ENCODE data around the gene CCDC120. TPM values are rescaled to one million over a fixed set of nuclear protein-coding genes. Genes with fewer than 3 reads are reported as not detected.
A peak's percentile ranks its signal among the peaks of the same experiment; 100 is the strongest.

Gene CCDC120
- polyA plus RNA-seq, 4 donors: 5.7 to 26.8 (median 14.4) TPM

DNA sequence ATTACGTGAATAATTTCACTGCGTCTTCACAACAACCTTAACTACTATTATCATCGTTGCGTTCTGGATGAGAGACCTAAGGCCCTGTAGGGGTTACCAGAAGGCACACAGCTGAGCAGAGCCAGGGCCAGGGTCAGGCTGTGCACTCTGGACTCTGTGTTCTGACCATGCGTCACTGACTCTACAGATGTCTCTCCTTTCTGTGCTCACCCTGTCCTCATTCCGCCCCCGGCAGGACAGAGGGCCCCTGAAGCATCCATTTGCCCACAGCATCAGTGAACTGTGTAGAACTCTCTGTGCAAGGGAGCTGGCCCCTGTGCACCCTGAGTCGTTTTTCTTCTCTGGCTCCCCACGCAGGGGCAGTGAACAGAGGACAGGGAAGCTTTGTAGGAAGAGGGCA, 43.4 kb downstream of the CCDC120 start:
- Histone ChIP-seq H3K27ac (ENCODE audit: low read depth in 1 of 3, low read length in 2 of 3) (no peak overlapping the region), H3K9me3 (ENCODE audit: control insufficient read depth in 2 of 2, insufficient read depth in 1 of 2, low read depth in 1 of 2, low read length in 1 of 2) (no peaks in the 10 kb centered on the region), H3K4me1 (ENCODE audit: control insufficient read depth in 3 of 3, insufficient read depth in 2 of 3, low read depth in 1 of 3, low read length in 2 of 3) (no peaks in the 10 kb centered on the region), H3K4me3 (ENCODE audit: low read depth in 1 of 3, low read length in 3 of 3) (no peak overlapping the region), H3K36me3 (ENCODE audit: control insufficient read depth in 3 of 3, insufficient read depth in 2 of 3, low read depth in 1 of 3, low read length in 3 of 3) (peaks cover 0 to 13% (median 0%) of the 10 kb centered on the region in 3 donors), H3K27me3 (ENCODE audit: control insufficient read depth in 3 of 3, insufficient read depth in 3 of 3, low read length in 3 of 3) (no peaks in the 10 kb centered on the region)
- FAIRE-seq: no peak
- WGBS, 3 donors: 74 to 79% (median 76%) methylated on average over 8 to 9 of the region's 9 CpGs
- DNase-seq: no peak

- Histone ChIP-seq H3K9me3 (ENCODE audit: control insufficient read depth in 2 of 2, insufficient read depth in 1 of 2, low read depth in 1 of 2, low read length in 1 of 2) (no peaks in the 10 kb centered on the region), H3K27ac (ENCODE audit: low read depth in 1 of 3, low read length in 2 of 3) (no peak overlapping the region), H3K36me3 (ENCODE audit: control insufficient read depth in 3 of 3, insufficient read depth in 2 of 3, low read depth in 1 of 3, low read length in 3 of 3) (peaks cover 0 to 13% (median 0%) of the 10 kb centered on the region in 3 donors), H3K4me3 (ENCODE audit: low read depth in 1 of 3, low read length in 3 of 3) (no peak overlapping the region), H3K27me3 (ENCODE audit: control insufficient read depth in 3 of 3, insufficient read depth in 3 of 3, low read length in 3 of 3) (no peaks in the 10 kb centered on the region), H3K4me1 (ENCODE audit: control insufficient read depth in 3 of 3, insufficient read depth in 2 of 3, low read depth in 1 of 3, low read length in 2 of 3) (no peaks in the 10 kb centered on the region)
- FAIRE-seq (no peak), DNase-seq (no peak)
- 55 to 73% (median 61%) methylated on average over 3 of the region's 3 CpGs for WGBS, 3 donors
Measured at GRCh38 chrX:49103637-49104036, 44.8 kb downstream of the CCDC120 start.

DNA sequence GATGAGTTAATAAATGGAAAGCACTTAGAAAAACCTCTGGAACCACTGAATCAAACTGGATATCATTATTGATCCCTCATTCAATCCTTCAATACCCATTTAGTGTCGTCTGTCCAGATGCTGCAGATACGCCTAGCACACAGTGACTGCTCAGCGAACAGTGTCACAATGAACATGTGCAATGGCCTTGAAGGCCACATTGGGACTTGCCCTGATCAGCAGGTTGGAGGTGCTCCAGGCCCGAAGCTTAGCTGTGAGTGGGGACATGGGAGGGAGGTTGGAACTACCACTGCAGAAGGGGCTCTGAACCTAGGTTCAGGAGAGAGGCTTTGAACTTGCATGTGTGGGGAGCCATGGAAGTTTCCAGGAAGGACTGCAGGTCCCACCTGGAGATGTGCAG, 47.5 kb downstream of the CCDC120 start:
- H3K27me3 ChIP-seq (ENCODE audit: control insufficient read depth in 3 of 3, insufficient read depth in 3 of 3, low read length in 3 of 3): no peaks in the 10 kb centered on the region
- no peak for DNase-seq
- FAIRE-seq: no peak
- 92 to 100% (median 95%) methylated on average over 4 of the region's 4 CpGs for WGBS, 3 donors
- peaks cover 0 to 21% (median 6%) of the 10 kb centered on the region in 3 donors for H3K36me3 ChIP-seq (ENCODE audit: control insufficient read depth in 3 of 3, insufficient read depth in 2 of 3, low read depth in 1 of 3, low read length in 3 of 3)
- H3K4me1 ChIP-seq (ENCODE audit: control insufficient read depth in 3 of 3, insufficient read depth in 2 of 3, low read depth in 1 of 3, low read length in 2 of 3): no peaks in the 10 kb centered on the region
- no peak overlapping the region for H3K27ac ChIP-seq (ENCODE audit: low read depth in 1 of 3, low read length in 2 of 3)
- H3K9me3 ChIP-seq (ENCODE audit: control insufficient read depth in 2 of 2, insufficient read depth in 1 of 2, low read depth in 1 of 2, low read length in 1 of 2): no peaks in the 10 kb centered on the region
- no peak overlapping the region for H3K4me3 ChIP-seq (ENCODE audit: low read depth in 1 of 3, low read length in 3 of 3)

- DNase-seq (peak; percentile 39 to 42), FAIRE-seq (no peak)
- WGBS, 3 donors: 41 to 50% (median 44%) methylated on average over 7 of the region's 7 CpGs
- no peaks in the 10 kb centered on the region for H3K4me1 ChIP-seq (ENCODE audit: control insufficient read depth in 3 of 3, insufficient read depth in 2 of 3, low read depth in 1 of 3, low read length in 2 of 3)
- no peak overlapping the region for H3K27ac ChIP-seq (ENCODE audit: low read depth in 1 of 3, low read length in 2 of 3)
- H3K36me3 ChIP-seq (ENCODE audit: control insufficient read depth in 3 of 3, insufficient read depth in 2 of 3, low read depth in 1 of 3, low read length in 3 of 3): peaks cover 0 to 24% (median 6%) of the 10 kb centered on the region in 3 donors
- no peaks in the 10 kb centered on the region for H3K9me3 ChIP-seq (ENCODE audit: control insufficient read depth in 2 of 2, insufficient read depth in 1 of 2, low read depth in 1 of 2, low read length in 1 of 2)
- no peak overlapping the region for H3K4me3 ChIP-seq (ENCODE audit: low read depth in 1 of 3, low read length in 3 of 3)
- H3K27me3 ChIP-seq (ENCODE audit: control insufficient read depth in 3 of 3, insufficient read depth in 3 of 3, low read length in 3 of 3): no peaks in the 10 kb centered on the region
Measured at GRCh38 chrX:49106930-49107329, 48.1 kb downstream of the CCDC120 start.

DNA sequence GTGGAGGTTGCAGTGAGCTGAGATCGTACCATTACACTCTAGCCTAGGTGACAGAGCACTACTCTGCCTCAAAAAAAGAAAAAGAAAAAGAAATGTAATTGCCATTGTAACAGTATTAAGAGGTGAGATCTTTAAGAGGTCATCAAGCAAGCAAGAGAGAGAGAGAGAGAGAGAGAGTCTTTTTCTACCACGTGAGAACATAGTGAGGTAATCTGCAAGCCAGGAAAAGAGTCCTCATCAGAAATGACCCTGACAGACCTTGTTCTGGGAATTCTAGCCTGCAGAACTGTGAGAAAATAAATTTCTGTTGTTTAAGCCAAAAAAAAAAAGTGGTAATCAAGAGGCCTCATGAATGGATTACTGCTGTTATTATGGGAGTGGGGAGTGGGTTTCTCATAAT, 49.8 kb downstream of the CCDC120 start:
- FAIRE-seq (no peak), DNase-seq (no peak)
- WGBS, 3 donors: 77 to 100% (median 81%) methylated on average over 1 to 2 of the region's 2 CpGs
- H3K27me3 ChIP-seq (ENCODE audit: control insufficient read depth in 3 of 3, insufficient read depth in 3 of 3, low read length in 3 of 3): no peaks in the 10 kb centered on the region
- H3K9me3 ChIP-seq (ENCODE audit: control insufficient read depth in 2 of 2, insufficient read depth in 1 of 2, low read depth in 1 of 2, low read length in 1 of 2): no peaks in the 10 kb centered on the region
- no peak overlapping the region for H3K4me3 ChIP-seq (ENCODE audit: low read depth in 1 of 3, low read length in 3 of 3)
- H3K36me3 ChIP-seq (ENCODE audit: control insufficient read depth in 3 of 3, insufficient read depth in 2 of 3, low read depth in 1 of 3, low read length in 3 of 3): peaks cover 0 to 33% (median 6%) of the 10 kb centered on the region in 3 donors
- H3K4me1 ChIP-seq (ENCODE audit: control insufficient read depth in 3 of 3, insufficient read depth in 2 of 3, low read depth in 1 of 3, low read length in 2 of 3): no peaks in the 10 kb centered on the region
- no peak overlapping the region for H3K27ac ChIP-seq (ENCODE audit: low read depth in 1 of 3, low read length in 2 of 3)

- no peak for FAIRE-seq
- H3K4me1 ChIP-seq (ENCODE audit: control insufficient read depth in 3 of 3, insufficient read depth in 2 of 3, low read depth in 1 of 3, low read length in 2 of 3): no peaks in the 10 kb centered on the region
Measured at GRCh38 chrX:49110417-49110816, 51.6 kb downstream of the CCDC120 start.

GRCh38 chrX:49111791-49112190, 53.0 kb downstream of the CCDC120 start:
- Histone ChIP-seq H3K4me3 (ENCODE audit: low read depth in 1 of 3, low read length in 3 of 3) (no peak overlapping the region), H3K4me1 (ENCODE audit: control insufficient read depth in 3 of 3, insufficient read depth in 2 of 3, low read depth in 1 of 3, low read length in 2 of 3) (no peaks in the 10 kb centered on the region), H3K27ac (ENCODE audit: low read depth in 1 of 3, low read length in 2 of 3) (no peak overlapping the region), H3K36me3 (ENCODE audit: control insufficient read depth in 3 of 3, insufficient read depth in 2 of 3, low read depth in 1 of 3, low read length in 3 of 3) (peaks cover 0 to 41% (median 12%) of the 10 kb centered on the region in 3 donors), H3K27me3 (ENCODE audit: control insufficient read depth in 3 of 3, insufficient read depth in 3 of 3, low read length in 3 of 3) (no peaks in the 10 kb centered on the region), H3K9me3 (ENCODE audit: control insufficient read depth in 2 of 2, insufficient read depth in 1 of 2, low read depth in 1 of 2, low read length in 1 of 2) (no peaks in the 10 kb centered on the region)
- WGBS, 3 donors: 24 to 74% (median 57%) methylated on average over 3 of the region's 3 CpGs
- no peak for FAIRE-seq
- no peak for DNase-seq

More at GRCh38 chrX:49110417-49110816, 51.6 kb downstream of the CCDC120 start:
- WGBS, 3 donors: 77 to 90% (median 86%) methylated on average over 3 of the region's 3 CpGs
- Histone ChIP-seq H3K9me3 (ENCODE audit: control insufficient read depth in 2 of 2, insufficient read depth in 1 of 2, low read depth in 1 of 2, low read length in 1 of 2) (no peaks in the 10 kb centered on the region), H3K4me3 (ENCODE audit: low read depth in 1 of 3, low read length in 3 of 3) (no peak overlapping the region), H3K27ac (ENCODE audit: low read depth in 1 of 3, low read length in 2 of 3) (no peak overlapping the region), H3K27me3 (ENCODE audit: control insufficient read depth in 3 of 3, insufficient read depth in 3 of 3, low read length in 3 of 3) (no peaks in the 10 kb centered on the region), H3K36me3 (ENCODE audit: control insufficient read depth in 3 of 3, insufficient read depth in 2 of 3, low read depth in 1 of 3, low read length in 3 of 3) (peaks cover 0 to 37% (median 8%) of the 10 kb centered on the region in 3 donors)
- DNase-seq: no peak

DNA sequence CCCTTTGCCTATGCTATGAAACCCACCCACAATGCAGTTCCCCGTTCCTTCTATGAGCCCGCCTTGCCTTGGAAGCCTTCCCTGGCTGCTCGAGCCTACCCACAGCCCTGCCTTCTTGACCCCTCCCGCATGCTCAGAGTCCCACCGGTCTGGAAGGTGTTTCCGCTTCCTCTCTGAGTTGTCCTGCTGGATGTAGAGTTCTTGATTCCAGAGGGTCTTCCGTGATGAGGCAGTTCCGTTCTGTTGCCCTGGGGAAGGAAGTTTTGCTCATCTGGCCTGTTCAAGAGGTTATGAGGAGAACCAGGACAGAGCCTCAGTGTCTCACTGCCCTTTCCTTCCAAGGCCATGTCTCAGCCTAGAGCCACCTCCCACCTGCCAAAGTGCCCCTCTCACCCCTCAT, 57.3 kb downstream of the CCDC120 start:
- 89 to 91% (median 89%) methylated on average over 8 of the region's 8 CpGs for WGBS, 3 donors

DNA sequence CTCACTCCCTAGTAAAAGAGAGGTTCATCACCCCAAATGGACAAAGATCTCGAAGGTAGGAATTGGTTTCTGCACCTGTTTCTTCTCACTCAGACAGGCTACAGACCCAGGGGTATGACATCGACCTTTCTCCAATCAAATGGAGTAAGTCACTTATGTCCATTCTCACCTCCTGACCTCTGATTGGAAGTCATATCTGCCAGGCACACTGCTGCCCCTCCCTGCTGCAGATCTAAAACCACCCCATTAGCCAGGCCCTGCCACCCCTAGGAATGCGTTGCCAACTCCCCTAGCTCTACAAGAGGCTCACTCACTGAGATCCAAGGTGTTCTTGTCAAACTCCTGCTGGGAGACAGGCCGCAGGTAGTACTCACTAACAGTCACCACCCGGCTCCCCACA, 57.9 kb downstream of the CCDC120 start:
- WGBS, 3 donors: 80 to 93% (median 89%) methylated on average over 5 of the region's 5 CpGs
- peaks cover 0 to 59% (median 6%) of the 10 kb centered on the region in 3 donors for H3K36me3 ChIP-seq (ENCODE audit: control insufficient read depth in 3 of 3, insufficient read depth in 2 of 3, low read depth in 1 of 3, low read length in 3 of 3)
- no peak for FAIRE-seq

More for the DNA sequence above, 57.3 kb downstream of the CCDC120 start:
- FAIRE-seq (no peak), DNase-seq (no peak)
- Histone ChIP-seq H3K27me3 (ENCODE audit: control insufficient read depth in 3 of 3, insufficient read depth in 3 of 3, low read length in 3 of 3) (no peaks in the 10 kb centered on the region), H3K4me3 (ENCODE audit: low read depth in 1 of 3, low read length in 3 of 3) (no peak overlapping the region), H3K27ac (ENCODE audit: low read depth in 1 of 3, low read length in 2 of 3) (no peak overlapping the region), H3K9me3 (ENCODE audit: control insufficient read depth in 2 of 2, insufficient read depth in 1 of 2, low read depth in 1 of 2, low read length in 1 of 2) (no peaks in the 10 kb centered on the region), H3K36me3 (ENCODE audit: control insufficient read depth in 3 of 3, insufficient read depth in 2 of 3, low read depth in 1 of 3, low read length in 3 of 3) (peaks cover 0 to 58% (median 6%) of the 10 kb centered on the region in 3 donors), H3K4me1 (ENCODE audit: control insufficient read depth in 3 of 3, insufficient read depth in 2 of 3, low read depth in 1 of 3, low read length in 2 of 3) (no peaks in the 10 kb centered on the region)

More for the DNA sequence above, 57.9 kb downstream of the CCDC120 start:
- H3K27me3 ChIP-seq (ENCODE audit: control insufficient read depth in 3 of 3, insufficient read depth in 3 of 3, low read length in 3 of 3): no peaks in the 10 kb centered on the region
- no peaks in the 10 kb centered on the region for H3K9me3 ChIP-seq (ENCODE audit: control insufficient read depth in 2 of 2, insufficient read depth in 1 of 2, low read depth in 1 of 2, low read length in 1 of 2)
- no peak overlapping the region for H3K27ac ChIP-seq (ENCODE audit: low read depth in 1 of 3, low read length in 2 of 3)
- DNase-seq: no peak
- no peak overlapping the region for H3K4me3 ChIP-seq (ENCODE audit: low read depth in 1 of 3, low read length in 3 of 3)
- H3K4me1 ChIP-seq (ENCODE audit: control insufficient read depth in 3 of 3, insufficient read depth in 2 of 3, low read depth in 1 of 3, low read length in 2 of 3): no peaks in the 10 kb centered on the region
